Renal cortical epithelial cell (primary cell): ENCODE data around the gene TMA7. TPM values are rescaled to one million over a fixed set of nuclear protein-coding genes. Genes with fewer than 3 reads are reported as not detected.
"Not testable (repeated sequence)": the region's sequence is repeated elsewhere in the genome, so short reads cannot be mapped to it uniquely, and the experiment has no call there.

ENCODE experiments used
- DNase-seq: peaks from one replicate; pipeline ENCODE4 v3.0.0-alpha.2; 2011; ENCODE audit warnings: low read depth
- total RNA-seq: library from RNA; depleted of rRNA; stranded (reverse); fragments of >200 nt; gene quantifications from 2 replicates; pipeline ENCODE4 v1.2.3, GENCODE V29; 2014

TMA7 gene
- total RNA-seq, 1 donor from 2014 or later: 201 TPM

DNA sequence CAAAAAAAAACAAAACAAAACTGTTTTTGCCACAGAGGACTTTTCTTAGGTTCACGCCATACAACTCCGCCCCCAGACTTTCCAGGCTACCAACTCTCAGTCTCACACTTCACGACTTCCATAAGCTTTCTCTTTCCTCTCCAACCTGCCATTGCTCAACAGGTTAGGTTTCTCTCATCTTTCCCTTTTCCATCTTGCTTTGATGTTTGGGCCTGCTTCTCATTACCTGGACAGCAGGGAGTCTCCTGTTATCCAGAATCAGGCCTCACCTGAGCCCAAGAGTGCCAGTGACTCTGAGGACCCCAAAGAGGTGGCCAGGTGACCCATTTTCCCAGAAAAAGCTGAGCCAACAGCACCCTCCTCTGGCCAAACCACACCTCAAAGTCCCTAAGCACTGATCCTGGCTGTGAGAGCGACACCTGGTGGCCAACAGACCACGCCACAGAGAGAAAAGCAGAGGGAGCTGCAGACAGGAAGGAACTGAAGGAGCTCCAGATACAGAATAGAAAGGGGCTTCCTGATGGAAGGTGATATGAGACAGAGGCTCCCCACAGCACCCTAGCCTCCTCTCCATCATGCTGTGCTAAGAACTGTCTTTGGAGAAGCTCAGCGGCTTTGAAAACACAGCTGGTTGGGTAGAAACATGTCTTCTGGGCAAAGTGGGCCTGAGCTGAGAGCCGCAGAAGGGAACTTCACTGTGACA, 4.1 kb upstream of the TMA7 start:
- DNase-seq: peak; percentile 70

DNA sequence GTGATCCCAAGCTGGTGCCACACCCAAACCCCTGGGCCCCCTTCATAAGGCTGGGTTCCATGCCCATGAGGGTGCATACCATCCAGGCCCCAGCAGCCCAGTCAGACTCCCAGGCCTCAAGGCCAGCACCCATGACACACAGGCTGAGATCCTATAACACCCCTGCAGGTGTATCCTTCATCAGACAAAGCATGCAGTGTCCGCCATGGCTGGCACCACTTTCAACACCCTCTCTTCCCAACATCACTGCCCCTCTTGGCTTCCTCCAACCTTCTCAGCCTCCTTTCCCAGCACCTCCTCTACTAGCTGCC, 3.6 kb upstream of the TMA7 start:
- DNase-seq: no peak

DNA sequence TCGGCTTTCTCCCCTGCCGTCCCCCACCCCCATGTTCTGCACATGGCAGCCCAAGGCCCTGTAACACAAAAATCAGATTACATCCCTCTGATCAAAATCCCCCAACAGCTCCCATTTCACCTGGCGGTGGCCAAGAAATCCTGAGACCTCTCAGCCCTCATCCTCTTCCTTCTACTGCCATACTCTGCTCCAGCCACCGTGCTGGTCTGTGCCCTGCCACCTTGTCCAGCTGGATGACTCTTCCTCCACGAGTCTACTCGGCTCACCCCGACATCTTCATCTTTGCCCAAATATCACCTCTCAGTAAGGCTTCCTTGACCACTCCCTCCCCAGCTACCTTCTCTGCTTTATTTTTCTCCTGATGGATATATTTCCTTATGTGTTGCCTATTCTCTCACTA, 3.2 kb upstream of the TMA7 start:
- no peak for DNase-seq

- DNase-seq: no peak
These were observed 2.2 kb upstream of the TMA7 start for GRCh38 chr3:48437812-48438211.

GRCh38 chr3:48440590-48440958, 517 bp downstream of the TMA7 start:
- DNase-seq: no peak

GRCh38 chr3:48441940-48442339, 1.9 kb downstream of the TMA7 start:
- DNase-seq: no peak

DNA sequence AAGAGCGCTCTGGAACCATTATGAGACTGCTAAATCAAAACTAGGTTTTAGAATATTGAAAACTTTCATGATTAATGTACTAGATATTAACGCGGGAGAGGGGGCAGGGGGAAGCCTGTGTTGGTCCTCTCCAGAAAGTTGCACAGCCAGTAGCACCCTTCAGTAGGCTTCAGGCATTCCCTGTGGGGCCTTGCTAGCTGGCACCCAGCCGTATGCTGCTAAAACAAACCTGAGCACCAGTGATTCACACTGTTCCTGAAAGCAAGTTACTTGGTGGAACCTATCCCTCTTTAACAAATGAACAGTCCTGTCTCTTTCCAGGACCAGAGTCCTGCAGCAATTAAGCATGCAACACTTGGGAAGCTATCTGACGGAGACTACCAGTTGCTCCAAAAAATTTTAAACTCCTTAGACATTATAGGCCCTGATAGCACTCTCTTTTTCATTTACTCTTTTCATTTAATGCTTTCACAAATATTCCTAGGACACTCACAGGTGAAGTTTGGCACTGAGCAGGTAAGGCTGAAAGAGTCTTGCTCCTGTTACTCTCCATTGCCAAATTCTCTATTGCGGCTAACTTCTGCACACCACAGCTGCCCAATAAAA, 5.3 kb downstream of the TMA7 start:
- DNase-seq: no peak

DNA sequence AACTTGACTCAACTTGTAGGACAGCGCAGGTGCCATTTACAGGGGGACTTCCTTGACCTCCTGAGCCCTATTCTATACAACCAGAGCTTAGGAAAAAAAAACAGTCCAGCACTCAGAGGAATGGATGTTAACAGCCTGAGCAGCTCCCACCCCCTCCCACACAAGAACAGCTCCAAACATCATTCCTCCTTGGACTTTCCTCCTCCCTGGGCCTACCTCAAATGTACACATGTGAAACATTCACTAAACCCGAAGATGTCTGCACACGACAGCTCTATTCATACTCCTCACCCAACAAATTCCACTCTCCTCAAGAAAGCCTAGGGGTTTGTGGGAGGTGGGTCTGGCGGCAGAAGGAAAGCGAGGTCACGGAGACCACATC, 6.0 kb downstream of the TMA7 start:
- DNase-seq: no peak

DNA sequence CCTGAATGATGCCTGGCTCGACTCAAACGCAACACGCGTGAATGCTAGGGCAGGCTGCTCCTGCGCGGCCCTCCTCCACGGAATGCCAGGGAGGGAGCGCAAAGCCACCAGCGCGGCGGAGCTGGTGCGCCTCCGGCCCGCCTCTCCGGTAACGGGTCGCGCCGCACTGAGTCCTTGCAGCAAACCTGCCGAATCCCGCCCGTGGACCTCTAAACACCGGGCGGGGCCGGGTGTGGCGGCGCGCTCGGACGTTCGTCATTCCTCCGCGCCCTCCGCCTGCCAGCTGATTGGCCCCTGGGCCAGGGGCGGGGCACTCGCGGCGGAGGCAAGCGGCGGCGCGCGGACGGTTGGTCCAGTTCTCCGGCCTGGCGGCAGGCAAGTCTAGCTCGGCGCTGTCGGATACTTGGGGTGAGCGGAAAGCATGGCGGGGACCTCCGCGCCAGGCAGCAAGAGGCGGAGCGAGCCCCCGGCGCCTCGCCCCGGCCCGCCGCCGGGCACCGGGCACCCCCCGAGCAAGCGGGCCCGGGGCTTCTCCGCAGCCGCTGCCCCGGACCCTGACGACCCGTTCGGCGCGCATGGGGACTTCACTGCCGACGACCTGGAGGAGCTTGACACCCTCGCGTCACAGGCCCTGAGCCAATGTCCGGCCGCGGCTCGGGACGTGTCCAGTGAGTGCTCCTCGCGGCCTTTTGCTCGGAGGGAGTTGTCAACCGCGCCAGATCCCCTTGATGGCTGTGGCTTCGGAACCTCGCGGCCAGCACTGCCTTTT, 6.6 kb downstream of the TMA7 start, which contains the start of gene ATRIP:
TSS of gene ATRIP (plus strand) at position 313 of the 769 bp plus-strand sequence. CDS start at position 422, 109 bp downstream.
- peak; percentile 55 for DNase-seq

DNA sequence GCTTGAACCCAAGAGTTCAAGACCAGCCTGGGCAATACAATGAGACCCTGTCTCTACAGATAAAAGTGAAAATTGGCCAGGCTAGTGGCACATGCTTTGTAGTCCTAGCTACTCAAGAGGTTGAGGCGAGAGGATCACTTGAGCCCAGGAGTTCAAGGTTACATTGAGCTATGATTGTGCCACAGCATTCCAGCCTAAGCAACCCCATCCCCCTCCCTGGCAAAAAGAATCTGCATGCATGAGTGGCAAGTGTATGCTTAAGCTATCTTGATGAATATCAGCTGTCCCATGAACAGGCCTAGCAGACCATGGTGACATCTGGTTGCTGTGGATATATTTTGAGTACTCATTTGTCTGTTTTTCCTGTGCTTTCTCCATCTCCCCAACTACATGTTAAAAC, 11.2 kb downstream of the TMA7 start:
- DNase-seq: no peak

DNA sequence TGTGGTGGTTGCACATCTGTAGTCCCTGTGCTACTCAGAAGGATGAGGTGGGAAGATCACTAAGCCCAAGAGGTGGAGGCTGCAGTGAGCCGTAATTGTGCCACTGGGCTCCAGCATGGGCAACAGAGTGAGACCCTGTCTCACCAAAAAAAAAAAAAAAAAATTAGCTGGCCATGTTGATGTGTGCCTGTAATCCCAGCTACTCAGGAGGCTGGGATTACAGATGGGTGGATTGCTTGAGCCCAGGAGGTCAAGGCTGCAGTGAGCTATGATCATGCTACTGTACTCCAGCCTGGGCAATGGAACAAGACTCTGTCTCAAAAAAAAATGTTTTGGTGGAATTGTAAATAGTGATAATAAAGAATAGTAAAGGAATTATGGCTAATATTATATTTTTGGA, 16.4 kb downstream of the TMA7 start:
- DNase-seq: no peak

DNA sequence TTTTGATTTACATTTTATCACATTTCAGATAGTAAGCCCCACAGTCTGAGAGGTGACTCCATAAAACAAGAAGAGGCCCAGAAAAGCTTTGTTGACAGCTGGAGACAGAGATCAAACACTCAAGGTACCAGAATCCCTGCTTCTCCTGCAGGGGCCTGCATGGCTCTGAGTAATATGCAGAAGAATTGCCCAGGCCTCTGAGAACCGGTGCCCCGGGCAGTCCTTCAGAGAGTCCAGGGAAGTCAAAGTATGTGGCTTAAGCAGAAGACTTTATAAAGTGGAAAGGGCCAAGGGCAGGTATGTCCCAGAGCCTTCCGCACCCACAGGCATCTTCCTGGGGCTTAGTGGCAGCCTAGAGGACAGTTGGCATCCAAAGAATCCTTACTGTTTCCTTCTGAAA, 19.3 kb downstream of the TMA7 start:
- DNase-seq: no peak

DNA sequence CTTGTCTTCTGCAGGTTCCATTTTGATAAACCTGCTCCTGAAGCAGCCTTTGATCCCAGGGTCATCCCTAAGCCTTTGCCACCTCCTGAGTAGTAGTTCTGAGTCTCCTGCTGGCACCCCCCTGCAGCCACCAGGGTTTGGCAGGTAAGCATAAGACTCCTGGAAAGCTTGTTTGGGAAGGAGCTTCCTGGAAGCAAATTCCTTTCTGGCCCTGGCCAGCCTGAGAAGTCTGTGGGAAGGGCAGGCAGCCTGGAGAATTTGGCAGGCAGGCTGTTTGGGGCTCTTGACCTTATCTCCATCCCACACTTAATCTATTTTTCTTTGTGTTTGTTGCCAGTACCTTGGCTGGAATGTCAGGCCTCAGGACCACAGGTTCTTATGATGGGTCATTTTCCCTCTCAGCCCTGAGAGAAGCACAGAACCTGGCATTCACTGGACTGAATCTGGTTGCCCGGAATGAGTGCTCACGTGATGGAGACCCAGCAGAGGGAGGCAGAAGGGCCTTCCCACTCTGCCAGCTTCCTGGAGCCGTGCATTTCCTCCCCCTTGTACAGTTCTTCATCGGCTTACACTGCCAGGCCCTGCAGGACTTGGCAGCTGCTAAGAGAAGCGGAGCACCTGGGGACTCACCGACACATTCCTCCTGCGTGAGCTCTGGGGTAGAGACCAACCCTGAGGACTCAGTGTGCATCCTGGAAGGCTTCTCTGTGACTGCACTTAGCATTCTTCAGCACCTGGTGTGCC, 19.9 kb downstream of the TMA7 start:
- no peak for DNase-seq

GRCh38 chr3:48460517-48460902, 20.5 kb downstream of the TMA7 start:
- no peak for DNase-seq

DNA sequence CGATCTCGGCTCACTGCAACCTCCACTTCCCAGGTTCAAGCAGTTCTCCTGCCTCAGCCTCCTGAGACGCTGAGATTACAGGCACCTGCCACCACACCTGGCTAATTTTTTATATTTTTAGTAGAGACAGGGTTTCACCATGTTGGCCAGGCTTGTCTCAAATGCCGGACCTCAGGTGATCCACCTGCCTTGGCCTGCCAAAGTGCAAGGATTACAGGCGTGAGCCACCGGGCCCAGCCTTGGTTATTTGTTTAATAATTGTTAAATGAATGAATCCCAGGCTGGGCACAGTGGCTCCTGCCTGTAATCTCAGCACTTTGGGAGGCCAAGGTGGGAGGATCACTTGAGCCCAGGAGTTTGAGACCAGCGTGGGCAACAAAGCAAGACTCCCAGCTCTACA, 21.7 kb downstream of the TMA7 start:
- not testable (repeated sequence) for DNase-seq

- no peak for DNase-seq
These were observed 23.6 kb downstream of the TMA7 start for GRCh38 chr3:48463703-48464102.

DNA sequence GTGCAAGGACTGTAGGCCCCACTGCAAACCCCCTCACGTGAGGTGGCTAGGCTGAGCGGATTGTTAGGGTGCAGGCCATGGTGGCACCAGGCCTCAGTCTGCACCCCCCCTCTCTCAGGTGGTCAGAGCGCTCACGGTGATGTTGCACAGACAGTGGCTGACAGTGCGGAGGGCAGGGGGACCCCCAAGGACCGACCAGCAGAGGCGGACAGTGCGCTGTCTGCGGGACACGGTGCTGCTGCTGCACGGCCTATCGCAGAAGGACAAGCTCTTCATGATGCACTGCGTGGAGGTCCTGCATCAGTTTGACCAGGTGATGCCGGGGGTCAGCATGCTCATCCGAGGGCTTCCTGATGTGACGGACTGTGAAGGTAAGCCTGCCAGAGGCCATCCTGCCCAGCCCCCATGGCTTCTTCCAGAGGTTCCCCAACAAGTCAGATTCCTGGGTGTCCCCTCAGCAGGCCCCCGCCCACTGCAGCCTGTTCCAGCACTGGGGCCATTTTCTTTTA, 24.7 kb downstream of the TMA7 start:
- DNase-seq: no peak

GRCh38 chr3:48465237-48465530, 25.1 kb downstream of the TMA7 start:
- no peak for DNase-seq

- peak; percentile 100 for DNase-seq
These were observed 25.7 kb downstream of the TMA7 start for GRCh38 chr3:48465531-48466378.

GRCh38 chr3:48466386-48467109, 26.5 kb downstream of the TMA7 start:
- no peak for DNase-seq

- DNase-seq: no peak
These were observed 27.0 kb downstream of the TMA7 start for GRCh38 chr3:48467110-48467454.
